GM23248 (cell line): Measurements from ENCODE around the gene SAMSN1.

Source experiments
- EZH2 ChIP-seq: fragments of 200-600 bp; sonication (generic); IDR thresholded peaks from 2 replicates; pipeline ENCODE4 v1.6.1; 2018; ENCODE audit warnings: antibody characterized with exemption, mild to moderate bottlenecking; ENCODE audit not compliant: insufficient read depth, poor library complexity, severe bottlenecking
- EZH2phosphoT487 ChIP-seq: fragments of 200-600 bp; sonication (generic); IDR thresholded peaks from 2 replicates; pipeline ENCODE4 v1.6.1; 2018; ENCODE audit warnings: antibody characterized with exemption, moderate library complexity, mild to moderate bottlenecking, low read depth; ENCODE audit not compliant: insufficient read depth

DNA sequence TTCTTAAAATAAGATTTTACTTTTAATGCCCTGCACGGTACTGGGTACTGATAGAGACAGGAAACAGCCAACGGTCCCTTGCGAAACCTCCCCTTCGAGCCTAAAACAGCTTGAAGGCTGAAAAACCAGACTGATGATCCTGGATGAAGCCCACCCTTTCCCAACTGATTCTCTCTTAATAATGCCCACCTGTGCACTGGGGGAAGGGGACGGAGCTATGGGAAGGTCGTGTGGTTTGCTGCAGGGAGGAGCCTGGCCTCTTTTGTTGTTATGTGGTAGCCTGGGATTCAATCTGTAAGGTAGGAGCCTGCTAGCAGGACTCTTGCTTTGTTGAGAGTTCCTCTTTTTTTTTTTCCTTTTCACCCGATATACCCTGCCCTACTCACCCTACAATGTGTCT is 25.6 kb downstream of the SAMSN1 start:
- no peak for TF ChIP-seq EZH2
- TF ChIP-seq EZH2phosphoT487 = no peak
